Activated CD4-positive, alpha-beta T cell treated with anti-CD3 and anti-CD28 coated beads, Interleukin-2, Interleukin-4, amounts not matched to agents 100 ng/mL and 50 ng/mL, durations not matched to agents 16 hours and 8 hours (primary cell): Measurements from ENCODE around the gene HRK.
"Not testable (repeated sequence)": the region's sequence is repeated elsewhere in the genome, so short reads cannot be mapped to it uniquely, and the experiment has no call there.

ENCODE experiments used
- DNase-seq: peaks from one replicate; pipeline ENCODE4 v3.0.0-alpha.2; 2020; ENCODE audit warnings: low spot score

HRK gene

GRCh38 chr12:116818341-116818856 is 62.8 kb downstream of the HRK start:
- no peak for DNase-seq

GRCh38 chr12:116814766-116815165 is 66.5 kb downstream of the HRK start:
- DNase-seq = not testable (repeated sequence)

GRCh38 chr12:116813271-116814041 is 67.8 kb downstream of the HRK start:
- no peak for DNase-seq

GRCh38 chr12:116812238-116812637 is 69.0 kb downstream of the HRK start:
- no peak for DNase-seq

GRCh38 chr12:116808113-116809105 is 72.8 kb downstream of the HRK start:
- no peak for DNase-seq

GRCh38 chr12:116807546-116807945 is 73.7 kb downstream of the HRK start:
- no peak for DNase-seq

- DNase-seq = no peak
These were observed 74.3 kb downstream of the HRK start for GRCh38 chr12:116806845-116807440.
